Epithelial cell of esophagus (primary cell): ENCODE data around the gene RAD51C.
"Not testable (repeated sequence)": the region's sequence is repeated elsewhere in the genome, so short reads cannot be mapped to it uniquely, and the experiment has no call there.

Source experiments
- DNase-seq: peaks from one replicate; pipeline ENCODE4 v3.0.0; 2010; ENCODE audit warnings: low read depth
- H3K4me3 ChIP-seq: 2 replicates; pipeline ENCODE4 v1.5.1; 2011; ENCODE audit warnings: mild to moderate bottlenecking, low read length, control low read depth
- CTCF ChIP-seq: IDR thresholded peaks from 2 replicates; pipeline ENCODE4 v1.5.1; 2011; ENCODE audit warnings: low read depth, mild to moderate bottlenecking, low read length, control low read depth, inconsistent platforms; ENCODE audit not compliant: insufficient read depth; ENCODE audit errors: missing control alignments

The RAD51C gene

DNA sequence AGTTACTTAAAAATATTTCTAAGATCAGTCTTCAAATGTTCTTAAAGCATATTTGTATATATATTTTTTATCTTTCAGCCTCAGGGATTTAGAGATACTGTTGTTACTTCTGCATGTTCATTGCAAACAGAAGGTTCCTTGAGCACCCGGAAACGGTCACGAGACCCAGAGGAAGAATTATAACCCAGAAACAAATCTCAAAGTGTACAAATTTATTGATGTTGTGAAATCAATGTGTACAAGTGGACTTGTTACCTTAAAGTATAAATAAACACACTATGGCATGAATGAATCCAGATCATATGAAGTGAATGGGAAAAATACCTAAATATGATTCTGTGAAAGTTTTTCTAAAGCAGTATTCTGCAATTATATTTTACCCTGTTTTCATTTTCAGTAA, 41.6 kb downstream of the RAD51C start:
- TF ChIP-seq CTCF = no peak
- no peak overlapping the region for H3K4me3 ChIP-seq

GRCh38 chr17:58734811-58735210, 42.4 kb downstream of the RAD51C start:
- no peak for TF ChIP-seq CTCF
- H3K4me3 ChIP-seq = no peak overlapping the region
- no peak for DNase-seq

More for the DNA sequence above, 41.6 kb downstream of the RAD51C start:
- no peak for DNase-seq

DNA sequence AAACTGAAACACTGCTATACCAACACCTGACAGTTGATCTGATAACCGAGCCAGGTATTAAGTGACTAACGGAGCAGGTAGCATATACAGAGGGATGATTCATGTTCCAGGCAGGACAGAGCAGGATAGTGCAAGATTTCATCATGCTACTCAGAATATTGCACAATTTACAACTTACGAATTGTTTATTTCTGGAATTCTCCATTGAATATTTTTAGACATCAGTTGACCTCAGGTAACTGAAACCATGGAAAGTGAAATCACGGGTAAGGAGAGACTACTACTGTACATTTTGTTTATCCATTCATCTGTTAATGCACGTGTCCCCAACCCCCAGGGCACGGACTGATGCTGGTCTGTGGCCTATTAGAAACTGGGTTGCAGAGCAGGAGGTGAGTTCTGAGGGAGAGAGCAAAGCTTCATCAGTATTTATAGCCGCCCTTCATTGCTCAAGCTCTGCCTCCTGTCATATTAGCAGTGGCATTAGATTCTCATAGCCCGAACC, 48.8 kb downstream of the RAD51C start:
- DNase-seq = peak; percentile 96
- TF ChIP-seq CTCF = no peak
- no peak overlapping the region for H3K4me3 ChIP-seq

GRCh38 chr17:58747674-58748073, 55.3 kb downstream of the RAD51C start:
- no peak overlapping the region for H3K4me3 ChIP-seq
- no peak for DNase-seq
- no peak for TF ChIP-seq CTCF

- not testable (repeated sequence) for DNase-seq, H3K4me3 ChIP-seq
Observed at GRCh38 chr17:58749627-58750026, 57.2 kb downstream of the RAD51C start.

DNA sequence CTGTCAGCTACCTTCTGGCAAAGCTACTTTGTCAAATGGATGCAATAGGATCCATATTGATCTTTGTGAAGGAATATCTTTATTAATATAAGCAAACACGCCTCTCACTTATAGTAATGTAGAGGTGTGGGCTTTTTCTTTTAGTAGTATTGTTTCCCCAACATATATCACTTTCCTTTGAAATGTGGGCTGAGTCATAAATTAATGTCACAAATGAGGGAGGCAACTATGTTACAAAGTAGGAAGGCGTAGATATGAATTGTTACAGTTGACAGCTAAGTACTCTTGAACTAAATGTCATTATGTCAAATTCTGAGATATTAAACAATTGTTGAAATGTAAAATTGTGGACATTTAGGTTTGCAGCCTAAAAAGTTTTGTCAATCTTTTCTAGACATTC, 60.6 kb downstream of the RAD51C start:
- no peak for TF ChIP-seq CTCF
- H3K4me3 ChIP-seq = no peak overlapping the region
- DNase-seq = no peak

- no peak for TF ChIP-seq CTCF
- peak overlapping the region; percentile 52 for H3K4me3 ChIP-seq
- DNase-seq = no peak
Observed at GRCh38 chr17:58755269-58755576, 62.8 kb downstream of the RAD51C start.
